H1 (cell line): ENCODE data around the gene KCNK7. TPM values are rescaled to one million over a fixed set of nuclear protein-coding genes. Genes with fewer than 3 reads are reported as not detected.

ENCODE experiments used
- CTCF ChIA-PET: fragments of 300-600 bp; sonication (Branson Sonifier 250); formaldehyde crosslinking; loops from one replicate; lab custom pipeline; 2021; ENCODE audit not compliant: partially characterized antibody; lab: Charles Lee
- POLR2A ChIA-PET: fragments of 300-600 bp; sonication (Branson Sonifier 250); formaldehyde crosslinking; loops from one replicate; lab custom pipeline; 2021; ENCODE audit warnings: inconsistent platforms; ENCODE audit not compliant: partially characterized antibody; lab: Charles Lee
- DNase-seq, 2 experiments: peaks; one replicate each; pipeline versions ENCODE4 v3.0.0 to v3.0.0-alpha.2; 2010 to 2022; ENCODE audit warnings: low spot score in 2 of 2, low read depth in 1 of 2, mixed read lengths in 1 of 2
- FAIRE-seq: peaks from 2 replicates; lab custom pipeline; 2011; peaks lifted over from hg19 to GRCh38; lab: Jason Lieb, UNC
- H2AFZ ChIP-seq: 2 replicates; pipeline ENCODE4 v1.8.1; 2012; ENCODE audit warnings: low read length, inconsistent platforms
- H2AK5ac ChIP-seq: 2 replicates; pipeline ENCODE4 v1.6.1; 2013; ENCODE audit warnings: low read depth, low read length
- H2BK120ac ChIP-seq: replicated peaks from 2 replicates; pipeline ENCODE3; 2013; ENCODE audit warnings: low read depth, low read length, inconsistent platforms
- H2BK12ac ChIP-seq: 2 replicates; pipeline ENCODE4 v1.6.1; 2013; ENCODE audit warnings: low read depth, low read length
- H2BK15ac ChIP-seq: 2 replicates; pipeline ENCODE4 v1.6.1; 2013; ENCODE audit warnings: low read length
- H2BK20ac ChIP-seq: 2 replicates; pipeline ENCODE4 v1.6.1; 2013; ENCODE audit warnings: low read length
- H2BK5ac ChIP-seq: 2 replicates; pipeline ENCODE4 v1.6.1; 2013; ENCODE audit warnings: low read depth, low read length
- H3K14ac ChIP-seq: 2 replicates; pipeline ENCODE4 v1.6.1; 2013; ENCODE audit warnings: inconsistent platforms; ENCODE audit not compliant: insufficient read length
- H3K18ac ChIP-seq: 2 replicates; pipeline ENCODE4 v1.6.1; 2013; ENCODE audit warnings: low read length; ENCODE audit errors: extremely low read depth
- H3K23ac ChIP-seq: 2 replicates; pipeline ENCODE4 v1.6.1; 2013; ENCODE audit warnings: inconsistent platforms; ENCODE audit not compliant: insufficient read length
- H3K23me2 ChIP-seq: 2 replicates; pipeline ENCODE4 v1.6.1; 2013; ENCODE audit warnings: low read depth, low read length
- H3K27ac ChIP-seq: 2 replicates; pipeline ENCODE4 v1.6.1; 2011; ENCODE audit warnings: low read depth, low read length, inconsistent platforms
- H3K27me3 ChIP-seq, 4 experiments: replicated peaks in 1 of 4; 1 replicate in 1 of 4; 2 replicates in 3 of 4; pipeline versions ENCODE4 v1.6.1 to v1.8.1; 2011 to 2013; ENCODE audit warnings: low read length in 3 of 4, mild to moderate bottlenecking in 3 of 4, inconsistent platforms in 2 of 4, mixed read lengths in 2 of 4, moderate library complexity in 1 of 4; ENCODE audit not compliant: control insufficient read depth in 3 of 4, insufficient read depth in 3 of 4; ENCODE audit errors: extremely low read depth in 1 of 4
- H3K36me3 ChIP-seq, 4 experiments: 2 replicates each; pipeline versions ENCODE4 v1.6.1 to v1.8.1; 2011 to 2013; ENCODE audit warnings: mild to moderate bottlenecking in 4 of 4, low read length in 3 of 4, moderate library complexity in 2 of 4, control low read depth in 1 of 4, inconsistent platforms in 1 of 4; ENCODE audit not compliant: insufficient read depth in 4 of 4, control insufficient read depth in 2 of 4
- H3K4ac ChIP-seq: replicated peaks from 2 replicates; pipeline ENCODE3; 2013; ENCODE audit warnings: low read length, low read depth, mixed read lengths, inconsistent platforms; ENCODE audit not compliant: insufficient read length
- H3K4me1 ChIP-seq, 4 experiments: replicated peaks in 1 of 4; 1 replicate in 1 of 4; 2 replicates in 3 of 4; pipeline versions ENCODE4 v1.6.1 to v1.8.1; 2011 to 2013; ENCODE audit warnings: low read length in 3 of 4, inconsistent platforms in 2 of 4, mixed read lengths in 1 of 4; ENCODE audit not compliant: insufficient read depth in 4 of 4, control insufficient read depth in 3 of 4
- H3K4me2 ChIP-seq, 2 experiments: 2 replicates each; pipeline versions ENCODE4 v1.6.1 to v1.8.1; 2011 to 2013; ENCODE audit warnings: low read depth in 2 of 2, low read length in 2 of 2, control low read depth in 1 of 2, inconsistent platforms in 1 of 2, mild to moderate bottlenecking in 1 of 2; ENCODE audit not compliant: insufficient read depth in 1 of 2
- H3K4me3 ChIP-seq, 4 experiments: fragments of 200-600, 300-600 bp in 1 of 4; sonication (generic), shearing (Covaris generic), sonication (Bioruptor Twin) in 1 of 4; 2 replicates each; pipeline versions ENCODE4 v1.5.1 to v1.8.1; 2011 to 2016; ENCODE audit warnings: low read length in 4 of 4, low read depth in 3 of 4, control low read depth in 2 of 4, inconsistent platforms in 2 of 4, mild to moderate bottlenecking in 2 of 4, mixed read lengths in 1 of 4, moderate library complexity in 1 of 4; ENCODE audit not compliant: insufficient read depth in 2 of 4; ENCODE audit errors: extremely low read depth in 1 of 4
- H3K56ac ChIP-seq: replicated peaks from 2 replicates; pipeline ENCODE3; 2013; ENCODE audit warnings: low read depth, mild to moderate bottlenecking, mixed read lengths, low read length, inconsistent platforms; ENCODE audit not compliant: insufficient read length
- H3K79me1 ChIP-seq: 2 replicates; pipeline ENCODE4 v1.6.1; 2013; ENCODE audit warnings: low read depth, low read length, control low read depth
- H3K79me2 ChIP-seq, 2 experiments: 2 replicates each; pipeline versions ENCODE4 v1.6.1 to v1.8.1; 2012 to 2013; ENCODE audit warnings: low read length in 2 of 2, mild to moderate bottlenecking in 2 of 2, inconsistent platforms in 1 of 2; ENCODE audit not compliant: insufficient read depth in 2 of 2, control insufficient read depth in 1 of 2
- H3K9ac ChIP-seq, 4 experiments: replicated peaks in 1 of 4; 1 replicate in 1 of 4; 2 replicates in 3 of 4; pipeline versions ENCODE4 v1.6.1 to v1.8.1; 2011 to 2013; ENCODE audit warnings: low read depth in 3 of 4, low read length in 3 of 4, control low read depth in 2 of 4, mild to moderate bottlenecking in 2 of 4, moderate library complexity in 2 of 4, inconsistent platforms in 1 of 4; ENCODE audit errors: extremely low read depth in 1 of 4
- H3K9me3 ChIP-seq, 2 experiments: 2 replicates each; pipeline versions ENCODE4 v1.6.1 to v1.8.1; 2012 to 2013; ENCODE audit warnings: mild to moderate bottlenecking in 2 of 2, moderate library complexity in 2 of 2, control low read depth in 1 of 2, inconsistent platforms in 1 of 2, low read depth in 1 of 2, low read length in 1 of 2, mixed read lengths in 1 of 2; ENCODE audit not compliant: insufficient read depth in 2 of 2
- H4K20me1 ChIP-seq, 2 experiments: replicated peaks in 1 of 2; 2 replicates each; pipeline versions ENCODE3 to v1.8.1; 2011 to 2013; ENCODE audit warnings: inconsistent platforms in 2 of 2, low read length in 2 of 2, mild to moderate bottlenecking in 1 of 2; ENCODE audit not compliant: insufficient read depth in 2 of 2, control insufficient read depth in 1 of 2
- H4K5ac ChIP-seq: 2 replicates; pipeline ENCODE4 v1.6.1; 2013; ENCODE audit warnings: low read length, low read depth, mixed read lengths, inconsistent platforms; ENCODE audit not compliant: insufficient read length
- H4K8ac ChIP-seq: 2 replicates; pipeline ENCODE4 v1.8.0; 2013; ENCODE audit warnings: mild to moderate bottlenecking, moderate library complexity, low read length, inconsistent platforms; ENCODE audit not compliant: insufficient read depth; ENCODE audit errors: extremely low read depth
- H4K91ac ChIP-seq: replicated peaks from 2 replicates; pipeline ENCODE3; 2013; ENCODE audit warnings: low read length, mixed read lengths, inconsistent platforms; ENCODE audit not compliant: insufficient read length
- BRCA1 ChIP-seq: IDR thresholded peaks from 2 replicates; pipeline ENCODE4 v1.6.1; 2012; ENCODE audit warnings: low read depth, low read length, improper control_type of control experiment
- WGBS, 2 experiments: shearing (Covaris generic) in 1 of 2; methylation state at CpG; one replicate each; pipeline versions ENCODE4 v1.1.6 to v1.1.7; 2013 to 2015; ENCODE audit warnings: low lambda C conversion rate in 2 of 2, mixed read lengths in 2 of 2, inconsistent platforms in 1 of 2, low coverage in 1 of 2, missing lambda C conversion rate in 1 of 2; ENCODE audit not compliant: insufficient replicate concordance in 2 of 2, insufficient coverage in 1 of 2, insufficient read length in 1 of 2; ENCODE audit errors: extremely low coverage in 1 of 2, missing lambda C conversion rate in 1 of 2; 5-methylcytosine and 5-hydroxymethylcytosine counted together
- polyA plus RNA-seq, 7 experiments: library from polyadenylated mRNA; depleted of rRNA in 3 of 7; stranded (reverse) in 5 of 7; unstranded in 2 of 7; fragments of >200 nt in 5 of 7; fragments of 200-250 nt in 2 of 7; gene quantifications; 1 replicate in 5 of 7; 2 replicates in 1 of 7; 4 replicates in 1 of 7; pipeline versions ENCODE4 v1.2.1 to v1.2.3, GENCODE V29; 2011 to 2013; ENCODE audit warnings: missing spikeins in 2 of 7, mixed read lengths in 2 of 7
- total RNA-seq: library from RNA; stranded (reverse); fragmentation: NEBNext Ultra II Directional; extraction: Animal tissue kit (Norgen Biotek cat#: 25700); gene quantifications from 2 replicates; pipeline ENCODE4 v1.2.1, GENCODE V29; 2021

KCNK7 gene
- total and polyA plus RNA-seq, 2 of the 8 experiments (the other 6 are each of a cell fraction or from before 2014, with no cell fraction given) = 0.74 to 1.0 TPM

GRCh38 chr11:65621460-65621859 is 25.9 kb upstream of the KCNK7 start:
- Histone ChIP-seq H4K91ac (no peak overlapping the region), H4K8ac (no peak overlapping the region), H2BK5ac (no peak overlapping the region), H3K23me2 (peaks cover under 1% of the 10 kb centered on the region; the same call in 1 of the 2 replicates), H2BK20ac (no peak overlapping the region), H3K36me3 (peaks cover 8 to 54% (median 26%) of the 10 kb centered on the region in 4 experiments; a peak in 7 of 8 replicates), H3K4me1 (peaks cover 0 to 7% (median 3%) of the 10 kb centered on the region in 4 experiments; a peak in 2 of 7 replicates), H2BK120ac (no peak overlapping the region), H3K23ac (no peak overlapping the region), H3K4me3 (no peak overlapping the region), H3K79me1 (peaks cover 16% of the 10 kb centered on the region), H3K27ac (no peak overlapping the region), H3K18ac (no peak overlapping the region), H2BK12ac (no peak overlapping the region), H3K9me3 (no peaks in the 10 kb centered on the region), H4K5ac (no peak overlapping the region), H3K27me3 (no peaks in the 10 kb centered on the region), H2AFZ (no peak overlapping the region), H3K4me2 (no peak overlapping the region), H4K20me1 (peaks cover 5 to 43% of the 10 kb centered on the region in 2 experiments), H3K9ac (no peak overlapping the region), H3K79me2 (peaks cover 3 to 13% of the 10 kb centered on the region in 2 experiments), H3K56ac (no peak overlapping the region), H3K4ac (no peak overlapping the region), H3K14ac (no peak overlapping the region), H2AK5ac (no peak overlapping the region), H2BK15ac (no peak overlapping the region)
- WGBS, 2 experiments = 96% methylated on average over 14 of the region's 14 CpGs; no CpG with 5 or more reads in 1 of the 2 experiments
- ChIA-PET CTCF (interaction anchor here (0.9 to 1.1 kb wide), 2 partner anchors 9 to 11 kb away, joined by 3 to 5 read pairs; no protein-coding TSS in a partner anchor), POLR2A (interaction anchor here (1.3 to 5.7 kb wide), 2 partner anchors 16 to 23 kb away, joined by 4 to 38 read pairs; partner anchors contain the start of gene SIPA1)
- FAIRE-seq = no peak
- DNase-seq = no peak
- TF ChIP-seq BRCA1 = no peak
